Measurements from ENCODE around the gene CELSR1. TPM values are rescaled to one million over a fixed set of nuclear protein-coding genes. Genes with fewer than 3 reads are reported as not detected.

CELSR1 gene
- total and polyA plus RNA-seq, 2 donors (not counting 1 experiment from before 2014, with no cell fraction given), result 0.07 to 1.8 TPM

DNA sequence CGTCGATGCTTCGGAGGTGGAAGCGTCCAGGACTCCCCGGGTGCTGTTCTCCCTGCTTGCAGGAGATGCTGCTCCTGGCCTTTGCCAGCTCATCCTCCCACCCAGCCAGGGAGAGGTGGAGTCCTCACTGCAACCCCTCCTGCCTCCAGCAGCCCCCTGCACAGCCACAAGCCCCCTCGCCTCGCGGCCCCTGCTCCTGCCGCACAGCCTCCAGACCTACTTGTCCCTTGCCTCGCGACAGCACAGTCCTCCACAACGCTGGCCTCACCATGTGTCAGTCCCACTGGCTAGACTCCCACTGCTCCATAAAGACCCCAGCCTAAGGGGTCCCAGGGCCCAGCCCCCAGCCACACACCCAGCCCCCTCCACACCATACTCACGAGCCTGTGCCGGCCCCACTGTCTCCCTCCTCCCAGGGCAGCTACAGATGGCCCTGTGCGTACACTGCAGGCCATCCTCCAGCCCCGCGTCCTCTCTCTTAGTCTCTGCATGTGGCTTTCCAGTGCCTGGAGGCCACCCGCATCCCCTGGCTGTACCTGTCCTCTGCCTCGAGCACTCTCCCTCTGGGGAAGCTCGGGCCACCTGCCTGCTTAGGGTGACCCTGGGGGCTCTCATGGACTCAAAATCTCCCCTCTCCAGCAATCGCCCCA lies 91.5 kb downstream of the CELSR1 start:
- Histone ChIP-seq H3K27me3 (ENCODE audit: control insufficient read depth, insufficient read depth, low read length) (no peaks in the 10 kb centered on the region), H3K4me1 (ENCODE audit: control insufficient read depth, extremely low read depth, insufficient read depth, low read length) (no peaks in the 10 kb centered on the region), H3K9me3 (ENCODE audit: control insufficient read depth, insufficient read depth, low read depth, low read length) (no peaks in the 10 kb centered on the region), H3K36me3 (ENCODE audit: control insufficient read depth, insufficient read depth, low read length) (no peaks in the 10 kb centered on the region), H4K20me1 (ENCODE audit: control insufficient read depth, extremely low read depth, insufficient read depth, low read length) (no peaks in the 10 kb centered on the region), H2AFZ (ENCODE audit: low read length) (no peak overlapping the region), H3K79me2 (ENCODE audit: control insufficient read depth, insufficient read depth, low read length) (no peaks in the 10 kb centered on the region), H3K9ac (ENCODE audit: insufficient read depth, low read length) (no peak overlapping the region), H3K4me3 (replicated peaks in 1 of 4; ENCODE audit: control extremely low read depth in 1 of 4, insufficient read depth in 1 of 4, low read depth in 3 of 4, low read length in 4 of 4) (no peak overlapping the region), H3K4me2 (ENCODE audit: extremely low read depth, insufficient read depth, low read length) (no peak overlapping the region), H3K27ac (ENCODE audit: insufficient read depth, low read length) (no peak overlapping the region)
- DNase-seq (ENCODE audit: low read depth in 2 of 2), result no peak
- TF ChIP-seq, protein P1, sequence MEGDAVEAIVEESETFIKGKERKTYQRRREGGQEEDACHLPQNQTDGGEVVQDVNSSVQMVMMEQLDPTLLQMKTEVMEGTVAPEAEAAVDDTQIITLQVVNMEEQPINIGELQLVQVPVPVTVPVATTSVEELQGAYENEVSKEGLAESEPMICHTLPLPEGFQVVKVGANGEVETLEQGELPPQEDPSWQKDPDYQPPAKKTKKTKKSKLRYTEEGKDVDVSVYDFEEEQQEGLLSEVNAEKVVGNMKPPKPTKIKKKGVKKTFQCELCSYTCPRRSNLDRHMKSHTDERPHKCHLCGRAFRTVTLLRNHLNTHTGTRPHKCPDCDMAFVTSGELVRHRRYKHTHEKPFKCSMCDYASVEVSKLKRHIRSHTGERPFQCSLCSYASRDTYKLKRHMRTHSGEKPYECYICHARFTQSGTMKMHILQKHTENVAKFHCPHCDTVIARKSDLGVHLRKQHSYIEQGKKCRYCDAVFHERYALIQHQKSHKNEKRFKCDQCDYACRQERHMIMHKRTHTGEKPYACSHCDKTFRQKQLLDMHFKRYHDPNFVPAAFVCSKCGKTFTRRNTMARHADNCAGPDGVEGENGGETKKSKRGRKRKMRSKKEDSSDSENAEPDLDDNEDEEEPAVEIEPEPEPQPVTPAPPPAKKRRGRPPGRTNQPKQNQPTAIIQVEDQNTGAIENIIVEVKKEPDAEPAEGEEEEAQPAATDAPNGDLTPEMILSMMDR (conservative IDR thresholded peaks at IDR 0.05 in 1 of 2, IDR thresholded peaks at IDR 0.05 in 1 of 2; ENCODE audit: low read depth in 1 of 2, low read length in 2 of 2), result no peak
- no peak for TF ChIP-seq EZH2 (IDR thresholded peaks at IDR 0.05; ENCODE audit: low read length, missing control alignments)

DNA sequence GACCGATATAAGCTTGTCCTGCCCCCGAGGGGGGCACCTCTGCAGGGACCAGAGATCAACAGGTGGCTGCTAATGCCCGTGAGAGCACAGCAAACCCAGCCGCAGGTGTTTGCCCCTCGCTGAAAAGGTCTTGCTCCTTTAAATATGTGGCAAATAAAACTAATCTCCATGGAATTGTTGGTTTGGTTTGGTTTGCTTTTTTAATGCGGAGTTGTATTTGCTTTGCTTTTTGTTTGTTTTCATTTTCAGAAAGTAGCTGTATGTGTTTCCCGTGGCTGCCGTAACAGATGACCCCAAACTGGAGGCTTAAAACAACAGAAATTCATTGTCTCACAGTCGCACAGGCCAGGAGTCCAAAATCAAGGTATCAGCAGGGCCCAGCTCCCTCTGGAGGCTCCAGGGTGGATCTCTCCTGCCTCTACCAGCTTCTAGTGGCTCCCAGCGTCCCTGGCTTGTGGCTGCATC lies 93.0 kb downstream of the CELSR1 start:
- no peak overlapping the region for H3K4me2 ChIP-seq (ENCODE audit: extremely low read depth, insufficient read depth, low read length)
- H2AFZ ChIP-seq (ENCODE audit: low read length), result no peak overlapping the region
- no peak for TF ChIP-seq EZH2 (IDR thresholded peaks at IDR 0.05; ENCODE audit: low read length, missing control alignments)
- TF ChIP-seq, protein P1 (conservative IDR thresholded peaks at IDR 0.05 in 1 of 2, IDR thresholded peaks at IDR 0.05 in 1 of 2; ENCODE audit: low read depth in 1 of 2, low read length in 2 of 2), result no peak
- H3K36me3 ChIP-seq (ENCODE audit: control insufficient read depth, insufficient read depth, low read length), result no peaks in the 10 kb centered on the region
- H3K27me3 ChIP-seq (ENCODE audit: control insufficient read depth, insufficient read depth, low read length), result no peaks in the 10 kb centered on the region
- H3K4me3 ChIP-seq (replicated peaks in 1 of 4; ENCODE audit: control extremely low read depth in 1 of 4, insufficient read depth in 1 of 4, low read depth in 3 of 4, low read length in 4 of 4), result no peak overlapping the region
- H3K9me3 ChIP-seq (ENCODE audit: control insufficient read depth, insufficient read depth, low read depth, low read length), result no peaks in the 10 kb centered on the region
- no peak for DNase-seq (ENCODE audit: low read depth in 2 of 2)
- no peak overlapping the region for H3K27ac ChIP-seq (ENCODE audit: insufficient read depth, low read length)
- no peaks in the 10 kb centered on the region for H3K79me2 ChIP-seq (ENCODE audit: control insufficient read depth, insufficient read depth, low read length)
- H3K4me1 ChIP-seq (ENCODE audit: control insufficient read depth, extremely low read depth, insufficient read depth, low read length), result no peaks in the 10 kb centered on the region
- no peak overlapping the region for H3K9ac ChIP-seq (ENCODE audit: insufficient read depth, low read length)
- H4K20me1 ChIP-seq (ENCODE audit: control insufficient read depth, extremely low read depth, insufficient read depth, low read length), result no peaks in the 10 kb centered on the region

DNA sequence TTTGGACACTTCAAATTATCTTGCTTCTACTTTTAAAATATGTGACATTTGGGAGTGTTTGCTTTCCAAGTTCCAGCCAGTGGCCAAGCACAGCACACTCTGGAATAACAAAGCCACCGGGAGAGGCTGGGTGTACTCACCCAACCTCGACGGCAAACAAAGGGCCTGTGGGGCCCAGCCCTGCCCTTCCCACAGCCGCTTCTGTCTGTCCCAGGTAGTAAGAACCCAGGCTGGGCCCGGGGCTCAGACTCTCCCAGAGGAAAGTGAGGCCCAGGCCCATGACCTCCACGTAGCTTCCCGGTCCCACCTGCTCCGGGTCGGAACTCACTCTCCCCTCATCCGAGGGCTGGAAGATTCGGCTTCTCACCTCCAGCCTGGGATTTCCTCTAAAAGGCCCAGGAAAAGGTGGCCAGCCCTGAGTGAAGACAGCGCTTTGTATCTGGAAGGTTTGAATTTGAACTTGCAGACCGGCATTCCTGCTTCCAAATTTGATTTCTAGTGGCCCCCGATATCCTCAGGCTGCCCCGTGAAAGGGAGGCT lies 93.5 kb downstream of the CELSR1 start:
- no peak overlapping the region for H3K27ac ChIP-seq (ENCODE audit: insufficient read depth, low read length)
- no peaks in the 10 kb centered on the region for H3K9me3 ChIP-seq (ENCODE audit: control insufficient read depth, insufficient read depth, low read depth, low read length)
- no peaks in the 10 kb centered on the region for H3K79me2 ChIP-seq (ENCODE audit: control insufficient read depth, insufficient read depth, low read length)
- no peaks in the 10 kb centered on the region for H4K20me1 ChIP-seq (ENCODE audit: control insufficient read depth, extremely low read depth, insufficient read depth, low read length)
- no peaks in the 10 kb centered on the region for H3K27me3 ChIP-seq (ENCODE audit: control insufficient read depth, insufficient read depth, low read length)
- H3K9ac ChIP-seq (ENCODE audit: insufficient read depth, low read length), result no peak overlapping the region
- no peak for DNase-seq (ENCODE audit: low read depth in 2 of 2)
- H3K36me3 ChIP-seq (ENCODE audit: control insufficient read depth, insufficient read depth, low read length), result no peaks in the 10 kb centered on the region
- no peak overlapping the region for H3K4me3 ChIP-seq (replicated peaks in 1 of 4; ENCODE audit: control extremely low read depth in 1 of 4, insufficient read depth in 1 of 4, low read depth in 3 of 4, low read length in 4 of 4)
- no peak overlapping the region for H2AFZ ChIP-seq (ENCODE audit: low read length)
- no peak overlapping the region for H3K4me2 ChIP-seq (ENCODE audit: extremely low read depth, insufficient read depth, low read length)
- no peaks in the 10 kb centered on the region for H3K4me1 ChIP-seq (ENCODE audit: control insufficient read depth, extremely low read depth, insufficient read depth, low read length)
- no peak for TF ChIP-seq EZH2 (IDR thresholded peaks at IDR 0.05; ENCODE audit: low read length, missing control alignments)
- TF ChIP-seq, protein P1 (conservative IDR thresholded peaks at IDR 0.05 in 1 of 2, IDR thresholded peaks at IDR 0.05 in 1 of 2; ENCODE audit: low read depth in 1 of 2, low read length in 2 of 2), result no peak
